GM18502 (cell line): ENCODE results near the gene ZC3H10.
"Not testable (repeated sequence)": the region's sequence is repeated elsewhere in the genome, so short reads cannot be mapped to it uniquely, and the experiment has no call there.

ENCODE experiments used
- ATAC-seq: cut with Tn5 transposase; IDR thresholded peaks from one replicate; pipeline ENCODE4 v1.9.1; 2021; ENCODE audit warnings: mild to moderate bottlenecking; ENCODE audit not compliant: unreplicated experiment, poor library complexity

ZC3H10 gene, protein sequence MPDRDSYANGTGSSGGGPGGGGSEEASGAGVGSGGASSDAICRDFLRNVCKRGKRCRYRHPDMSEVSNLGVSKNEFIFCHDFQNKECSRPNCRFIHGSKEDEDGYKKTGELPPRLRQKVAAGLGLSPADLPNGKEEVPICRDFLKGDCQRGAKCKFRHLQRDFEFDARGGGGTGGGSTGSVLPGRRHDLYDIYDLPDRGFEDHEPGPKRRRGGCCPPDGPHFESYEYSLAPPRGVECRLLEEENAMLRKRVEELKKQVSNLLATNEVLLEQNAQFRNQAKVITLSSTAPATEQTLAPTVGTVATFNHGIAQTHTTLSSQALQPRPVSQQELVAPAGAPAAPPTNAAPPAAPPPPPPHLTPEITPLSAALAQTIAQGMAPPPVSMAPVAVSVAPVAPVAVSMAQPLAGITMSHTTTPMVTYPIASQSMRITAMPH

DNA sequence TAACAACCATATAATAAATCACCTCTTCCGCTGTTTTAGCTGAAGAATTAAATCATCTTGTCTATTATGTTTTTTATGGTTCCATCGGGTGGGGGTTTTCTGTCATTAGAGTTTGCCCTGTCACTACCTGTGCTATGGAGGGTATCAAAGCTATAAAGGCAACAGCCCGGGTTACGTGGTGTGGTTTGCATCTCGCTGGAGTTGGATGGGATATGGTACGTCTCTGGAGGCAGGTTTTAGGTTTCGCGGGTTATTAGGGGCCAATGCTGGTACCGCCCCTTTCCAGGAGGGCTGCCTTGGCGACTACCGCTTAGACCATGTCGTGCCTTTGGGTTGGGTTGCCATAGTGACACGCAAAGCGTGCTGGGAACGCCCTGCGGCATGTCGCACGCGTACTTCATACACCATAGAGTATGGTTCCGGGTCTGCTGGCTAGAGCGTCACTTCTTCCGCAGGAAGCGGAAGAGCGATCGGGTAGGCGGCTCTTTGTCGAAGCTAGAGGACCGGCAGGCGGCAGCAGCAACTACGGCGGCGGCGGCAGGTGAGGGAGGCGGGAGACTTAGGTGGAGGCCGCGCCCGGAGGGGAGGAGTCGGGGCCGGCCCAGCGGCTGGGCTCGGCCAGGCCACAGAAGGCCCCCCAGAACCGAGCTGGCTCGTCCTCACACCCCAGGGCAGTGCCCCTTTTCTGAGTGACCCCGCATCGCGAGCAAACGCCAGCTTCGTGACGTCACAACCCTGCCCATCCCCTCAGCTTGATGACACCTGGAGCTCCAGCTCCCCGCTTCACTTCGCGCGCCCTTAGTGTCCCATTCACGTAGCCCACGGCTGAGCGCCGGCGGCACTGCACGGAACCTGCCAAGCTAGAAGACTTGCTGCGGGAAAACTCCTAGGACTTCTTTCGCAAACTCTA, at the start of gene ZC3H10:
Gene ZC3H10, plus strand, starts transcription at position 489 of the 910 bp plus-strand sequence. CDS start 2,297 bp downstream, outside the sequence.
- ATAC-seq: peak; percentile 82

GRCh38 chr12:56071648-56072047, 46.4 kb upstream of the ZC3H10 start:
- no peak for ATAC-seq

- ATAC-seq: no peak
These were observed 43.7 kb upstream of the ZC3H10 start for GRCh38 chr12:56074396-56074795.

DNA sequence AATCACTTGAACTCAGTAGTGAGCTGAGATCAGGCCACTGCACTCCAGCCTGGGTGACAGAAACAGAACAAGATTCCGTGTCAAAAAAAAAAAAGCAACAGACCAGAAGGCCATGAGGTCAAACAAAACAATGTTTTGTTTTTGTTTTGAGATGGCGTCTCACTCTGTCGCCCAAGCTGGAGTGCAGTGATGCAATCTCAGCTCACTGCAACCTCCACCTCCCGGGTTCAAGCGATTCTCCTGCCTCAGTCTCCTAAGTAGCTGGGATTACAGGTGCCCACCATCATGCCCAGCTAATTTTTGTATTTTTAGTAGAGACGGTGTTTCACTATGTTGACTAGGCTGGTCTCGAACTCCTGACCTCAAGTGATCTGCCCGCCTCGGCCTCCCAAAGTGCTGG, 40.1 kb upstream of the ZC3H10 start:
- ATAC-seq: not testable (repeated sequence)

DNA sequence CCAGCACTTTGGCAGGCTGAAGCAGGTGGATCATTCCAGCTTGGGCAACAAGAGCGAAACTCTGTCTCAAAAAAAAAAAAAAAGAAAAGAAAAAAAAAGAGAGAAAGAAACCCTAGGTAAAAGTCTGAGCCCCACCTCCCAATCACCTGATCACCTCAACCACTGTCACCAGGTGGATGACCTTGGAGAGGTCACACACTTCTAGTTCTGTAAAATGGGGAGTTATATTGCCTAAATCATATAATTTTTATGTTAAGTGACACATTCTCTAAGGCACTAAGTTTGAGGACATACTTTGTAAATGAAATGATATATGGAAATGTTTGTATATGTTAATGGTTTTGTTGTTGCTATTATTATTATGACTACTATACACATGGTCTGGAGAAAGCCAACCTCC, 39.6 kb upstream of the ZC3H10 start:
- no peak for ATAC-seq

DNA sequence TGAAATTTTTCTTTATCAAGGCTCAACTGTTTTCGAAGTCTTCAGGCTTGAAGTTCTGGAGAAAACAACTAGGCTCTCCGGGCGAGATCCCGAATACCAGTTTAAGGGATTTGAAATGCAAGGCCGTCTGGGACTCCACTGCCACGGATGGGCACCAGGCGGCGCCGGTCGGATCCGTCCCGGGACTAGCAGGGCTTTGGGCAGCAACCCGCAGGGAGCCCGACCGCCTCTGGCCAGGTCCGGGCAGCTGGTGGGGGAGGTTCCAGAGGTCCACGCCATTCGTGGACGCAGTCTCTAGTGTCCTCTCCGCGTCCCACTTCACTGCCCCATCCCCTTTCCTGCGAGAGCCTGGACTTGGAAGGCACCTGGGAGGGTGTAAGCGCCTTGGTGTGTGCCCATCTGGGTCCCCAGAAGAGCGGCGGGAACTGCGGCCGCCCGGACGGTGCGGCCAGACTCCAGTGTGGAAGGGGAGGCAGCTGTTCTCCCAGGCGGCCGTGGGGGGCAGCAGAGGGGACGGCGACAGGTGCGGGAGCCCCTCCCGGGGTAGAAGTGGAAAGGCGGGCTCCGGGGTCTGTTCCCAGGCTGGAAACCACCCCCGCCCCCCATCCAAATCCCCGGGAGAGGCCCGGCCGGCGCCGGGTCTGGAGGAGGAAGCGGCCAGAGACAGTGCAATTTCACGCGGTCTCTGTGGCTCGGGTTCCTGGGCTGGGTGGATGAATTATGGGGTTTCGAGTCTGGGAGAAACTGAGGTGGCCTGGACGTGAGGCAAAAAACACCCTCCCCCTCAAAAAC, 38.9 kb upstream of the ZC3H10 start:
- peak; percentile 64 for ATAC-seq

GRCh38 chr12:56079723-56080555, 38.1 kb upstream of the ZC3H10 start, which contains the start of gene ERBB3:
TSS of gene ERBB3 (plus strand) at chr12:56080165. CDS start at chr12:56080301, 136 bp downstream.
- ATAC-seq: peak; percentile 46

GRCh38 chr12:56080556-56081138, 37.4 kb upstream of the ZC3H10 start:
- ATAC-seq: no peak

GRCh38 chr12:56081393-56082347, 36.4 kb upstream of the ZC3H10 start:
- ATAC-seq: no peak

DNA sequence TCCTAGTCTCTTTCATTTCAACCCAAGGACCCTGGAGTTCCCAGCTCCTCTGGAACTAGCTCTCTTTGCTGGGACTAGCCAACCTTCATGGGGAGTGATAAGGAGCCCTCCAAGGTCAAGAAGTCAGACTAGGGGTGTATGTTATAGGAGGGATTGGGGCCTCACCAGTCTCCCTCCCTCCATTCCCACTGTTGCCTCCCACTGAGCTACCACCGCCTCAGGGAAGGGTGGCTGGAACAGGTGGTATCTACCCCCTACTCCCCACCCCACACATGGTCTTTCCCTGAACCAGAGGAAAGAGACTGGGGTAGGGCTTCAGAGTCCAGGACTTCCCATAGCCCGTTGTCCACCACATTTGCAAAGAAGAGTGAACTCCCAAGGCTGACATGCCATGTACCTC, 35.7 kb upstream of the ZC3H10 start:
- ATAC-seq: no peak

DNA sequence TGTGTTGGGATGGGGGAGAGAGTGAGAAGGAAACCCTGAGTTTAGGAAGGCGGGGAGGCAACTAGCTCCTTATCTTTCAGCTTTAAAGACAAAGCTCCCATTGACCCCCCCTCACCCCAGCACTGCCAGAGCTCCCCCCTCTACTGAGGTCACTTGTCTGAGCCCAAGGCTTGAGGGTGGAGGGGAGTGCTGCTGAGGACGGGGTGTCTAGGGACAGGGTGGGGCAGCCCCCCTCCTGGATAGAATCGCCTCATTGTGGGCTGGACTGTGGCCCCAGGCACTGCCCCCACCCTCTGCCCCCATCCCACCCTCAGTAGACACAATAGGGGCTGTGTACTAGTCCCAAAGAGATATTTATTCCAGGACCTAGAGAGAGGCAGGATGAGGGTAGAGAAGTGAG, 35.1 kb upstream of the ZC3H10 start:
- ATAC-seq: no peak

GRCh38 chr12:56084958-56085543, 33.0 kb upstream of the ZC3H10 start:
- no peak for ATAC-seq

- no peak for ATAC-seq
These were observed 32.0 kb upstream of the ZC3H10 start for GRCh38 chr12:56086096-56086495.

DNA sequence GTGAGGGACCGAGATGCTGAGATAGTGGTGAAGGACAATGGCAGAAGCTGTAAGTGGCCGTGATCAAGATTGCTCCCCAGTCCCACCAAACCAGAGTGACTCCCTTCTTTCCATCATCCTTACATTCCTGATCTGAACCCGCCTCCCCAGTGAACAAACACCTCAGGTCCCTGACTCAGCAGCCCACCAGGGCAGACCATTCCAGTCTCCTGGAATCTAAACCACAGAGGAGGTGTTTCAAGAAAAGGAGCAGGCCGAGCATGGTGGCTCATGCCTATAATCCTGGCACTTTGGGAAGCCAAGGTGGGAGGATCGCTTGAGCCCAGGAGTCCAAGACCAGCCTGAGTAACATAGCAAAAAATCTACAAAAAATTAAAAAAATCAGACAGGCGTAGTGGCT, 31.5 kb upstream of the ZC3H10 start:
- ATAC-seq: no peak

DNA sequence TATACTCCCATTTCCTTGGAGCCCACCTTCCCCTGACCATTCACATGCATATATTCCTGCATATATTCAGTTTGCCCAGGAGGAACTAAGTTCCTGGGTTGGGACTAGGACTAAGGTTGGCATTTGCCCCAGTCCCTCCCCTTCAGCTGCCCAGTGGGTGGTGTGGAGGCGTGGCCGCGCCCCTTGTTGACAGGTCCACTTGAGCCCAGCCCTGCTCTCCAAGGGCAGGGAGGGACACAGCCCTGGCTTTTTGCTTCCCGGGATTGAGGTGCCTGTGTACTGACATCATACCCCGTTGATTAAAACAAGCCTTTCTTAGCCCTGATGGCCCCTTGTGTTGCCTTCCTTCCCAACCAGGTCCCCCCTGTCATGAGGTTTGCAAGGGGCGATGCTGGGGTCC, 30.8 kb upstream of the ZC3H10 start:
- no peak for ATAC-seq

GRCh38 chr12:56097738-56098137, 20.3 kb upstream of the ZC3H10 start:
- ATAC-seq: no peak

- ATAC-seq: no peak
These were observed 19.5 kb upstream of the ZC3H10 start for GRCh38 chr12:56098592-56098991.

DNA sequence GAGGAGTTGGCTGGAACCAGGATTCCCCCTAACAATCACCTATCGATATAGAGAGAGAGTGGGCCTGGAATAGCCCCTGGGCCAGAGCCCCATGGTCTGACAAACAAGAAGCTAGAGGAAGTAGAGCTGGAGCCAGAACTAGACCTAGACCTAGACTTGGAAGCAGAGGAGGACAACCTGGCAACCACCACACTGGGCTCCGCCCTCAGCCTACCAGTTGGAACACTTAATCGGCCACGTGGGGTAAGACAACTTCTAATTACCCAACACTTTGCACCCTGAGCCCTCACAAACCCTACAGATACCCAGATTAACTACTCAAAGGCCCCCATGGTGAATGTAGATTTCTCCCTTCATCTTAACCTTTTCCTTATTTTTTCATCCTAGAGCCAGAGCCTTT, 18.3 kb upstream of the ZC3H10 start:
- ATAC-seq: no peak
